GM12801 (cell line): ENCODE results near the gene PRR33.

ENCODE experiments used
- TF ChIP-seq, protein P1 (sequence below): IDR thresholded peaks from one replicate; pipeline ENCODE4 v1.5.1; 2011; ENCODE audit warnings: control low read depth; ENCODE audit not compliant: insufficient read length; ENCODE audit errors: extremely low read depth

PRR33 gene

DNA sequence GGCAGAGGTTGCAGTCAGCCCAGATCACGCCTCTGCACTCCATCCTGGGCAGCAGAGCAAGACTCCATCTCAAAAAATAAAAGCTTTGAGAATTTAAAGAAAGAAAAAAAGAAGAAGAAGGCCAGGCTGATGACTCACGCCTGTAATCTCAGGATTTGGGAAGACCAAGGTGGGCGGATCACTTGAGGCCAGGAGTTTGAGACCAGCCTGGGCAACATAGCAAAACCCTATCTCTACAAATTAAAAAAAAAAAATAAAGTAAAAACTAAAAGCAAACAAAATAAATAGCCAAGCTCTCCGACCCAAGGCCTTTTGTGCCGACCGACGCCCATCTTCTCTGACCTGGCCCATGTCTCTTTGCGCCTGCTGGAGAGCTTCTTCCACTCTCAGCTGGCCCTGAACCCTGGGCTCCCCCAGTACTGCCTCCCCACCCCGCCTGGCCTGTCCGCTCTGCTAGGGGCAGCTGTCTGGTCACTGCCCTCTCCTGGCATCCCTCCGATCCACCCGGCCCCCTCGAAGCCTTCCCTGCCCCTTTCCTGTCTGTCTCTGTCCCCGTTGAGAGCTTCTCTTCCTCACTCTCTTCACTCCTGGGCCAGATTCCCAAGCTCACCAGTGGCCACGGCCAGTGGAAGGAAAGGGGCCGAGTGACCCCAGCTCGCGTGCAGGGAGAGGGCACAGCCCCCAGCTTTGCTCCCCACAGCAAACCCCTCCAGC lies 43.6 kb downstream of the PRR33 start:
- TF ChIP-seq, protein P1, sequence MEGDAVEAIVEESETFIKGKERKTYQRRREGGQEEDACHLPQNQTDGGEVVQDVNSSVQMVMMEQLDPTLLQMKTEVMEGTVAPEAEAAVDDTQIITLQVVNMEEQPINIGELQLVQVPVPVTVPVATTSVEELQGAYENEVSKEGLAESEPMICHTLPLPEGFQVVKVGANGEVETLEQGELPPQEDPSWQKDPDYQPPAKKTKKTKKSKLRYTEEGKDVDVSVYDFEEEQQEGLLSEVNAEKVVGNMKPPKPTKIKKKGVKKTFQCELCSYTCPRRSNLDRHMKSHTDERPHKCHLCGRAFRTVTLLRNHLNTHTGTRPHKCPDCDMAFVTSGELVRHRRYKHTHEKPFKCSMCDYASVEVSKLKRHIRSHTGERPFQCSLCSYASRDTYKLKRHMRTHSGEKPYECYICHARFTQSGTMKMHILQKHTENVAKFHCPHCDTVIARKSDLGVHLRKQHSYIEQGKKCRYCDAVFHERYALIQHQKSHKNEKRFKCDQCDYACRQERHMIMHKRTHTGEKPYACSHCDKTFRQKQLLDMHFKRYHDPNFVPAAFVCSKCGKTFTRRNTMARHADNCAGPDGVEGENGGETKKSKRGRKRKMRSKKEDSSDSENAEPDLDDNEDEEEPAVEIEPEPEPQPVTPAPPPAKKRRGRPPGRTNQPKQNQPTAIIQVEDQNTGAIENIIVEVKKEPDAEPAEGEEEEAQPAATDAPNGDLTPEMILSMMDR = no peak

DNA sequence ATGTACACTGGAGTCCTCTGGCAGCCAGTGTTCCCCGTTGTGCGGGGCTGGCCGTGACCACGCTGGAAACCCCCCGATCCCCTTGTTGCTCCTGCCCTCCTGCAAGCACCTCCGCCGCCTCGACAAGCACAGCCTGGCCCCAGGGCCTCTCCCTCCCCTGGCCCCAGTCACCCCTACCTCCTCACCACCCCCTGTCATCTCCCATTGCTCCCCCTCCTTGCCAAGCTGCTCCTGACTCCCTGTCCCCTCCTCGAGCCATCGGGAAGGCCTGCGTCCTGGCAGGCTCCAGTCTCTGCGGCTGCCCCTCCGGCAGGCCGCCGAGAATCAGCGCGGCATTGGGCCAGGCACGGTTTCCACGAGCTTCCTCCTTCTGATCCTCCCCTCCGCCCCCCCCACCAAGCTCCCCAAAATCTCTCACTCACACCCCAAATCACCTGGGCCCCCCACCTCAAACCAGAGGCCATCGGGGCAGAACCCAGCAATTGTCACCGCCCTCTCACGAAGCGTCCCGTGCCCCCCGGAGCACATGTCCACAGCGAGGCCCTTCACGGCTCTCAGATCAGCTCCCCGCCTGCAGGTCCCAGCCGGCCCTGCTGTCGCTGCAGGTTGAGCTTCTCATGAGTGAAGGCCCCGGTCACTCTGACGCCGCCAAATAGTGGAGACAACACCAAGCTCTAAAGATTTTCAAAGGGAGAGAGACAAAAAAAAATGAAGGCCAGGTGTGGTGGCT lies 44.5 kb downstream of the PRR33 start:
- TF ChIP-seq, protein P1 = no peak

DNA sequence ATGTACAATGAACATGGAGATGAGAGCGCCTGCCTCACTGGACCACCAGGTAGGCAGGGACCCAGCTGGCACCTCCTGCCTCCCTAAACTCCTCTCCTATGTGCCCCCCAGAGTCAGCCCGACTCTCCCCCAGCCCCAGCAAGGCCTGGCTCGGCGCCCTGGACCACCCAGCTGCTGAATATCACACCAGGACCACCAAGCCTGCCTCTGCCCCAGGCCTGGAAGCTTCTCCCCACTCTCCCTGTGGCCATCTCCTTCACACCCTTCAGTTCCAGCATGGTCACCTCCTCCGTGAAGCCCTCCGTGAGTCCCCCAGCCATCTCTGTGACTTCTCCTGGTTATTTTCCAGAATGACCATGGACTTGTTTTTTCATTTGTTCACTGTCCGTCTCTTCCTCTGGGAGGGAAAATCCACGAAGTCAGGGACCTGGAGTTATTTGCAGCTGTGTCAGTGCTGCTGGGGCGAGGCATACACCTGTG lies 45.2 kb downstream of the PRR33 start:
- TF ChIP-seq, protein P1 = no peak

DNA sequence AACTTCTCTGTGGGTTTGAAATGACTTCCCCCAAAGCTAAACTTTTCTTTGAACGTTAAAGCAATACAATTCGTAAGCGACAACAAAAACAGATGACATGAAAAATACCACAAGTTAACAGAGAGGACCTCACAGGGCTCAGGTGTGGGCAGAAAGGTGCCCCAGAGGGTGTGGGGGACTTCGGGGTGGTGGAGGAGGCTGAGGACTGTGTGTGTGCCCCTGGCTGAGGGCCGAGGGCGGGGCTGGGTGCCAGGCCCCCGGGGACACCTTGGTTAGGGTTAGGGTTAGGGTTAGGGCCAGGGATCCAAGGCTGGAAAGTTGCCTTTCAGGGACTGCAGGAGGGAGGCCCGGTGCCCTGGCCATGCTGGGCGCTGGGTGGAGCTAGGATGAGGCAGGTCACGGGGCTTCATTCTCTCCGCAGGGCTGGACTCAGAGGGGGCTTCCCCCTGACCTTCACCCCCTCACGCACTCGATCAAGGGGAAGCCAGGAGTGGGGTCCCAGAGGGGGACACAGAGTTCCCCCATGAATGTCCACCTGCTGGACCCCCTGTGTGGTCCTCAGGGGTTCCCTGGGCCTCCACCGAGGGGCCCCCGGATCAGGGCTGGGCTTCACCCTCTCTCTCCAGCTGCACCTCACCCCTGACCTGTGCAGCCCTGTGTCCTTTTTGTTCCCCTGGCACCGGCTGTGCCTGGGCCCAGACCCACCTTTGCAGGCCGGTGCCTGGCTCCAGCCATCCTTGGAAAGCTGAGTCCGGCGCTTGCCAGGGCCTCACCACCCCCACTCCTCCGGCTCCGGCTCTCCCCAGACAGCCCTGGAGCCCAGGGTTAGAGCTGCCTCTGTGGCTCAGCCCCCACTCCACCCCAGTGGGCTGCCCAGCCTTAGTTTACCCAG lies 45.9 kb downstream of the PRR33 start:
- TF ChIP-seq, protein P1 = no peak

DNA sequence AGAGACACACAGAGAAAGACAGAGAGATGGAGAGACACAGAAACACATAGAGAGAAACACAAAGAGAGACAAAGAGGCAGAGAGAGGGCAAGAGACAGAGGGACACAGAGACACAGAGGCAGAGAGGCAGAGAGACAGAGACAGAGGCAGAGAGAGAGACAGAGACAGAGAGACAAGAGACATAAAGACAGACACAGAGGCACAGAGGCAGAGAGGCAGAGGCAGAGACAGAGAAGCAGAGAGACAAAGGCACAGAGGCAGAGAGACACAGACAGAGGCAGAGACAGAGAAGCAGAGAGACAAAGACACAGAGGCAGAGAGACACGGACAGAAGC lies 46.6 kb downstream of the PRR33 start:
- TF ChIP-seq, protein P1 = no peak

DNA sequence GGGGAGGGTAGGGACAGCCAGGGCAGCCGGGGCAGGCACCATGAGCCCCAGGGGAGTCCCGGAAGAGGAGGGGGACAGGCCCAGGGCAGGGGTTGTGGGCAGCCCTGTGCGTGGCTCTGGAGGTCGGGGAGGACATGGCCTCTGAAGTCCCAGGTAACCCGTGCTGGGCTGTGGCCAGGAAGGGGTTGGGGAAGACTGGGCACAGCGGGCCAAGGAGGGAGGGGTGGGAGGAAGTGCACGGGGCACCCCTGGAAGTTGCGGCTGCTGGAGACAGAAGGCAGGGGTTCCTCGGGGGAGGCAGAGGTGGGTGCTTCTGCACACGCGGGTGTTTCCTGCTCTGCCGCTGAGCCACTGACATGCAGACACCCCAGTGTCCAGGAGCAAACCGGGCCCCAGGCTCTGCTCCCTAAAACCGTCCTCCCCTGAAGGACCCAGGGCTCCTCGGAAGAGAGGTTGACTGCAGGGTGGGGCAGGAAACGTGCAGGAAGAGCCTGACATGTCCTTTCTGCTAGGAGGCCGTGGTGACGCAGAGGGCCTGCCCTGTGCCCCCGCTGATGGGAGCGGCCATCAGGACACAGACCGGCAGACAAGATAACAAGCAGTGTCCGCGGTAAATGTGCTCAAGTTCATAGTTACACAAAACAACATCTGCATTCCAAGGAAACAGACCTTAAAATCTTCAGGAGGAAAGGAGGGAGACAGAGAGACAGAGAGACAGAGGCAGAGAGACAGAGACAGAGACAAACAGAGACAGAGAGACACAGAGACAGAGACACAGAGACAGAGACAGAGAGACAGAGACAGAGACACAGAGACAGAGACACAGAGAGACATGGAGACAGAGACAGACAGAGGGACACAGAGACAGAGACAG lies 47.2 kb downstream of the PRR33 start:
- TF ChIP-seq, protein P1 = no peak
